MM.1S (cell line): ENCODE results near the gene GDF11.

Experiments used
- DNase-seq: peaks from one replicate; pipeline ENCODE4 v3.0.0-alpha.2; 2015
- H2AFZ ChIP-seq: fragments of 300-600 bp; sonication (generic); 2 replicates; pipeline ENCODE4 v1.6.0; 2016; ENCODE audit warnings: antibody characterized with exemption, low read length
- H3F3A ChIP-seq: fragments of 300-600 bp; sonication (generic); 2 replicates; pipeline ENCODE4 v1.6.1; 2016; ENCODE audit warnings: mild to moderate bottlenecking, antibody characterized with exemption, low read length, moderate library complexity, mixed read lengths; ENCODE audit not compliant: insufficient read depth
- H3K27ac ChIP-seq: fragments of 300-600 bp; sonication (generic); 2 replicates; pipeline ENCODE4 v1.5.1; 2016; ENCODE audit warnings: mild to moderate bottlenecking, low read length
- H3K27me3 ChIP-seq: fragments of 300-600 bp; sonication (generic); replicated peaks from 2 replicates; pipeline ENCODE4 v1.6.0; 2016; ENCODE audit warnings: low read length; ENCODE audit not compliant: insufficient read depth
- H3K36me3 ChIP-seq: fragments of 300-600 bp; sonication (generic); replicated peaks from 2 replicates; pipeline ENCODE4 v1.6.1; 2016; ENCODE audit warnings: mild to moderate bottlenecking, low read length, mixed read lengths; ENCODE audit not compliant: insufficient read depth
- H3K4me1 ChIP-seq: fragments of 300-600 bp; sonication (generic); 2 replicates; pipeline ENCODE4 v1.6.1; 2016; ENCODE audit warnings: low read length, mixed read lengths
- H3K4me2 ChIP-seq: fragments of 300-600 bp; sonication (generic); 2 replicates; pipeline ENCODE4 v1.6.0; 2016; ENCODE audit warnings: low read depth, low read length
- H3K4me3 ChIP-seq: fragments of 300-600 bp; sonication (generic); 2 replicates; pipeline ENCODE4 v1.5.1; 2016; ENCODE audit warnings: low read length, mixed read lengths
- H3K79me2 ChIP-seq: fragments of 300-600 bp; sonication (generic); 2 replicates; pipeline ENCODE4 v1.6.1; 2016; ENCODE audit warnings: mixed run types, low read length, mixed read lengths
- H3K9ac ChIP-seq: fragments of 300-600 bp; sonication (generic); 2 replicates; pipeline ENCODE4 v1.6.1; 2016; ENCODE audit warnings: low read length, mixed read lengths
- H3K9me2 ChIP-seq: fragments of 300-600 bp; sonication (generic); replicated peaks from 2 replicates; pipeline ENCODE4 v1.6.1; 2016; ENCODE audit warnings: mild to moderate bottlenecking, low read length, mixed read lengths; ENCODE audit not compliant: insufficient read depth
- H3K9me3 ChIP-seq: fragments of 300-600 bp; sonication (generic); replicated peaks from 2 replicates; pipeline ENCODE4 v1.6.1; 2016; ENCODE audit warnings: mild to moderate bottlenecking, low read length, mixed read lengths; ENCODE audit not compliant: insufficient read depth
- H4K20me1 ChIP-seq: fragments of 300-600 bp; sonication (generic); 2 replicates; pipeline ENCODE4 v1.6.1; 2016; ENCODE audit warnings: mild to moderate bottlenecking, low read length, moderate library complexity, mixed read lengths; ENCODE audit not compliant: insufficient read depth
- CTCF ChIP-seq: fragments of 300-600 bp; sonication (generic); IDR thresholded peaks from 2 replicates; pipeline ENCODE4 v1.5.1; 2016; ENCODE audit warnings: antibody characterized with exemption, low read length, mixed read lengths
- EZH2 ChIP-seq: fragments of 300-600 bp; sonication (generic); optimal IDR thresholded peaks from 2 replicates; pipeline ENCODE3; 2017; ENCODE audit warnings: low read depth, mild to moderate bottlenecking, antibody characterized with exemption, low read length, mixed read lengths
- EZH2phosphoT487 ChIP-seq: fragments of 300-600 bp; sonication (generic); IDR thresholded peaks from 2 replicates; pipeline ENCODE4 v1.6.1; 2018; ENCODE audit warnings: antibody characterized with exemption, low read length

GDF11 gene

GRCh38 chr12:55733858-55734257, 9.1 kb upstream of the GDF11 start:
- H3F3A ChIP-seq: peaks cover 8% of the 10 kb centered on the region; the same call in 1 of the 2 replicates
- H3K9ac ChIP-seq: no peak overlapping the region
- H3K4me3 ChIP-seq: no peak overlapping the region
- no peaks in the 10 kb centered on the region for H4K20me1 ChIP-seq
- H3K36me3 ChIP-seq: no peaks in the 10 kb centered on the region
- no peaks in the 10 kb centered on the region for H3K79me2 ChIP-seq
- no peak overlapping the region for H3K4me2 ChIP-seq
- H3K9me3 ChIP-seq: no peaks in the 10 kb centered on the region
- H3K27ac ChIP-seq: no peak overlapping the region
- no peak for DNase-seq
- H3K4me1 ChIP-seq: peaks cover 20% of the 10 kb centered on the region
- H3K27me3 ChIP-seq: no peaks in the 10 kb centered on the region
- TF ChIP-seq CTCF (no peak), EZH2phosphoT487 (no peak), EZH2 (no peak)
- no peaks in the 10 kb centered on the region for H3K9me2 ChIP-seq
- no peak overlapping the region for H2AFZ ChIP-seq

DNA sequence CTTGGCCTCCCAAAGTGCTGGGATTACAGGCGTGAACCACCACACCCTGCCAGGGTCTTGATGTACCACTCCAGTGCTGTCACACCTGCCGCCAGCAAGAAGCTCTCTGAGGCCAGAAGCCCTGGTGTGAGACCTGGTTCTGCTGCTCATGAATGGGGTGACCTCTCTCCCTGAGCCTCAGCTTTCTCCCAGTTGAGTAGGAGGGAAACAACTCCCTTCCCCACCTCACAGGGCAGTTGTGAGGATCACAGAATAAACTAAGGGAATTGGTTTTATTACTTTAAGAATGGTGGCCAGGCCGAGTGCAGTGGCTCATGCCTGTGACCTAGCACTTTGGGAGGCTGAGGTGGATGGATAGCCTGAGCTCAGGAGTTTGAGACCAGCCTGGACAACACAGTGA, 8.3 kb upstream of the GDF11 start:
- no peak overlapping the region for H3K4me2 ChIP-seq
- TF ChIP-seq EZH2phosphoT487 (no peak), EZH2 (no peak), CTCF (no peak)
- no peaks in the 10 kb centered on the region for H3K79me2 ChIP-seq
- peaks cover 8% of the 10 kb centered on the region; the same call in 1 of the 2 replicates for H3F3A ChIP-seq
- H3K4me3 ChIP-seq: no peak overlapping the region
- no peak for DNase-seq
- no peaks in the 10 kb centered on the region for H4K20me1 ChIP-seq
- H3K27me3 ChIP-seq: no peaks in the 10 kb centered on the region
- H3K4me1 ChIP-seq: peaks cover 20% of the 10 kb centered on the region
- H3K27ac ChIP-seq: no peak overlapping the region
- no peaks in the 10 kb centered on the region for H3K9me2 ChIP-seq
- no peak overlapping the region for H3K9ac ChIP-seq
- H3K36me3 ChIP-seq: no peaks in the 10 kb centered on the region
- H2AFZ ChIP-seq: no peak overlapping the region
- no peaks in the 10 kb centered on the region for H3K9me3 ChIP-seq

DNA sequence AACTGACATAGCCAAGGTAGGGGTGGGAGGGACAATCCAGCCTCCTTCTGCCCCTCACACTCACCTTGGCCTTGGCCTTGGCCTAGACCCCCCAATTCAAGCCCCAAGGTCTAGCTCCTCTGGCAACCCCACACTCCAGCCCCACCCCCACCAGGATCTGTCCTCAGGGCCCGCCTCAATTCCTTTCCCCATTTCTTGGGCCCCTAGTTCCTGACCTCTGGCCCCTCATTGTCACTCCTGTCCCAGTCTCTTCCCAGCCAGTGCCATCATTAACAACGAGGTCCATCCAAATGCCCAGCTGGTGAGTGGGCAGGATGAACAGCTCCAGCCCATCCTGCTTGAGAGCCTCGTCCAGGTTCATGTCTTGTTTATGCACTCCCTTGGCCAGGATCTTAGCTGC, 6.8 kb upstream of the GDF11 start:
- H3K79me2 ChIP-seq: no peaks in the 10 kb centered on the region
- H3K27ac ChIP-seq: no peak overlapping the region
- no peaks in the 10 kb centered on the region for H3K36me3 ChIP-seq
- peaks cover 12% of the 10 kb centered on the region for H3K4me1 ChIP-seq
- H3K9me3 ChIP-seq: no peaks in the 10 kb centered on the region
- no peaks in the 10 kb centered on the region for H3K9me2 ChIP-seq
- H2AFZ ChIP-seq: no peak overlapping the region
- DNase-seq: no peak
- H3K27me3 ChIP-seq: no peaks in the 10 kb centered on the region
- no peaks in the 10 kb centered on the region for H4K20me1 ChIP-seq
- TF ChIP-seq CTCF (no peak), EZH2 (no peak), EZH2phosphoT487 (no peak)
- H3K4me2 ChIP-seq: no peak overlapping the region
- no peak overlapping the region for H3K4me3 ChIP-seq
- no peak overlapping the region for H3K9ac ChIP-seq
- H3F3A ChIP-seq: peaks cover 8% of the 10 kb centered on the region; the same call in 1 of the 2 replicates
